ENCODE measurements around the gene TMTC1.

DNA sequence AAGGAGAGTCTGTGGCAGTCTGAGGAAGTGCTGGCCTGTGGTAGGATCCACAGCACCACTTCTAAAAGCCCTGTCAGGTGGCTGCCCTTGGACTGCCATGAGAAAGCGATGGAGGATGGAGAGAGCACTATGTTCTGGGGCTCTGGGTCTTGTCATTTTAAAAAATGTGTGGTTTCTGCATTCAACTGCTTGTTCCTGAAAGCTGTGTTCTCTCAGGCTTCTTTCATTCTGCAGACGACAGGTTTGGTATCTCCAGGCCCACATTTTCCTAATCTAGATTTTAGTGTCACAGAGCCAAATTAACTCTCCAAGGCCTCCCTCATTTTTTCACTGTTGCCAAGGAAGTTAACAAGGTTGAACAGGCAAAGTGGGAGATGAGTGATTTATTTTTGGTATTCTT, 296.8 kb downstream of the TMTC1 start:
- TF ChIP-seq POLR2AphosphoS5 (IDR thresholded peaks at IDR 0.05; ENCODE audit: low read depth, low read length) (no peak), TAF1 (IDR thresholded peaks at IDR 0.05; ENCODE audit: borderline replicate concordance, insufficient read depth, low read length) (no peak)
